Left renal pelvis (tissue), 4 donors: ENCODE data around the gene BRAT1. TPM values are rescaled to one million over a fixed set of nuclear protein-coding genes. Genes with fewer than 3 reads are reported as not detected.
"Not testable (repeated sequence)": the region's sequence is repeated elsewhere in the genome, so short reads cannot be mapped to it uniquely, and the experiment has no call there.

Experiments used
- DNase-seq, 4 donors: peaks; one replicate each; pipeline ENCODE4 v3.0.0-alpha.2; 2013; ENCODE audit warnings: low read depth in 4 of 4, low spot score in 3 of 4
- polyA plus RNA-seq, 4 donors: library from polyadenylated mRNA; unstranded; fragments of 120-200 nt; gene quantifications; one replicate each; pipeline ENCODE4 v1.2.1, GENCODE V29; 2013; ENCODE audit not compliant: insufficient read length in 4 of 4

BRAT1 gene
- polyA plus RNA-seq = 10 to 100 TPM; 23.1 to 40.9 (median 25.2) TPM

GRCh38 chr7:2555121-2556052 lies at the start of gene BRAT1:
Gene BRAT1, minus strand, starts transcription at chr7:2555524. Its CDS starts 1,093 bp downstream, at chr7:2554431.
- DNase-seq = peak; percentile 79 to 85 (median 84)

GRCh38 chr7:2604608-2605174 lies 49.4 kb upstream of the BRAT1 start:
- DNase-seq = no peak

DNA sequence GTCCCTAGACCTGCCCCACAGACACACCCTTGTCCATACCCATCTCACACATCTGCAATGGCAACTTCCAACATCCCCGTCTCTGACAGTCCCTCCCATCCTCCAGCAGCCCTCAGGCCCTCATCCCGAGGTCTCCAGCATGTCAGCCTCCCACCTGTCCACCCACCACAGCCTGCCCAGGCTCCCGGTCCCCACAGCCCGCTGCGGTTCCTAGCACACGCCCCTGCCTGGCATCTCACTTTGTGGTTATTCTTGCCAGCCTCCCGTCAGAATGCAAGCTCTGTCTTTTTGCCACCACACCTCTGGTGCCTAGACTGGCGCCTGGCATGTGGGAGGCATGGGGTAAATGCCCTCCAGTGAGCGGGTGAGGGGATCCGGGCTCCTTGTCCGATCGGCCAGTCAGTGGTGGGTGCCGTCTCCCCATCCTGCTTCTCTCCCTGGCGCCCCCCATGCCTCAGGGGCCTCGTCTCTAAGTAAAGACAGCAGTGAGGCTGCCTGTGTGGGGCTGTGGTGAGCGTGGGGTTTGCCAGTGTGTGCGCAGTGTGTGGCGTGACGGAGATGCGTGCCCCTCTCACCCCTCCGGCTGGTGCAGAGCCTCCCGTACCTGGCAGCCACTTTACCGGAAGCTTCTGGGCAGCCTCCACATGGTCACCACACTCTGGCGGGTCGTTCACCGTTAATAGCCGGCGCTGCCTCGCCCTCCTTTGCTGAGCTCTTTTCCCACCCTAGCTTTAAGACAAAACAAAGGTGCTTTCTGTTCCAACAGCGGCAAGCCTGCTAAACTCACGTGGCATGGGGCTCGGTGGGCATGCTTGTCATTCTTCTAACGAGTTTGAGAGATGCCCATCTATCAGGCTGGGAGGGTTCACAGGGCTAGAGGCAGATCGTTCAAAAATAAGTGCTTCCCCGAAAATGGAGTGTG lies 48.0 kb upstream of the BRAT1 start:
- no peak for DNase-seq

DNA sequence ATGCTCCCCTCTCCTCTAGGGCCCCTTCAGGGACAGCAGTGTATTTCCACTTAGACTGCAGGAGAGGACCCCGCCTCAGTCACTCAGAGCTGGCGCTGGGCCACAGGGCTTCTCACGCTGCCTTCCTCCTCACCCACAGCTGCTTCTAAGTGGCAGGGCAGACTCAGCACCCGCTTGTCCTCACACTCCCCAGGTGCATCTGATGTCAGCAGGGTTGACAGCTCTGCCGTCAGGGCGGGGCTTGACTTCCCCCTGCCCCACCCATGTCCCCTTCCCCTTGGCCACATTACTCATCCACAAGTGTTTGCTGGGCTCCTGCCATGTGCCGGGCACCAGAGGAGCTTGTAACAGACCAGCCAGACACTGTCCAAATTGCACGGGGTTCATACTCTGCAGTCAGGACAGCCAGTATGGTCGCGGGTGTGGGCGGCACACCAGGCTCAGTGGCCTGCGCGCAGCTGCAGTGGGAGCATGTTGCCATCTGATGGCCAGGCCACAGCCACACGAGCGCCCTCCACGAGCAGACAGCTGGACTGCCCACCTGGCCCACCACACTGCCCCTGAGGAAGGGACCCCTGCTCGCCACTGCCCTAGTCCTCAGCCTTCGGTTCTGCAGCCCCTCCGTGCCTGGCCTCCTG lies 47.2 kb upstream of the BRAT1 start:
- no peak for DNase-seq

DNA sequence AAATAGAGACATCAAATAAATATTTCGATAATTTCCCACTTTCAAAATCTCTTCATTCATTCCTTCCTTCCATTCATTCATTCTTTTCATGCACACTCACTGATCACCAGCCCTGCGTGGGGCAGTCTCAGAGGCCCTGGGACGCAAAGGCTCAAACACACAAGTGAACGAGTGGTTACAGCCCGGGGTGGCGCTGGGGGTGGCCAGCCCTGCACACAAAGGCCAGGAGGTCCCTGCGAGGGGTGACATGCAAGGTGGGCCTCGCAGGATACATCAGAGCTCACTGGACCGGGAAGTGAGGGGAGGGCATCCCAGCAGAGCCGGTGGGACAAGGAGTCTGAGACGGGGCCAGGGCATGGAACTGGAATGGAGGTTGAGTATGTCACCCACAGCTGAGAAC lies 46.6 kb upstream of the BRAT1 start:
- DNase-seq = no peak

- no peak for DNase-seq
These were observed 45.7 kb upstream of the BRAT1 start for GRCh38 chr7:2601065-2601464.

DNA sequence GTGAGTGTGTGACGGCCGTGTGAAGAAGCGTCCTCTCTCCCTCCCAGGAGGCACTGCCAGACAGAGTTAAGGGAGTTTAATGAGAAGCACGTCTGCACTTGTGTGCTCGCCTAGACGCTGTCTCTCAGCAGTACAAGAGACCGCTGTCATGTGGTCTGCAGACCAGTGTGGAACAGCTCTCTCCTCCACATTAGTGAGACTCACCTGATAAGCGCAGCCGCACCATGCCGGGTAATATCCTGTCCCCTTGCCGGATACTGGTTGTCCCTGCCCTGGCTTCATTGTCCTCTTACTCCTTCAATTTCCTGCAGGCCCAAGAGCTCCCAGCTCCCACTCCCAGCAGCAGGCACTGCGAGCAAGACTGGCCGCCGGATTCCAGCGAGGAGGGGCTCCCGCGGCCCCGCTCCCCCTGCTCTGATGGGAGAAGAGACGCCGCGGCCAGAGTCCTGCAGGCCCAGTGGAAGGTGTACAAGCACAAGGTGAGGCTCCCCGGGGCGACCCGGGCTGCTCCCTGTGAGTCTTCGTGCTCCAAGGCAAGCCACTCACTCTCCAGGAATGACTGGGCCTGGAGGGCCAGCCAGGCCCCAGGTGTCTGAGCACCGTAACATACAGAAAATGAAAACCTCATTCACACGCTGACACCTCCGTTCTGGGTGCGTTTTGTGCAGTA lies 43.0 kb upstream of the BRAT1 start:
- DNase-seq = no peak

DNA sequence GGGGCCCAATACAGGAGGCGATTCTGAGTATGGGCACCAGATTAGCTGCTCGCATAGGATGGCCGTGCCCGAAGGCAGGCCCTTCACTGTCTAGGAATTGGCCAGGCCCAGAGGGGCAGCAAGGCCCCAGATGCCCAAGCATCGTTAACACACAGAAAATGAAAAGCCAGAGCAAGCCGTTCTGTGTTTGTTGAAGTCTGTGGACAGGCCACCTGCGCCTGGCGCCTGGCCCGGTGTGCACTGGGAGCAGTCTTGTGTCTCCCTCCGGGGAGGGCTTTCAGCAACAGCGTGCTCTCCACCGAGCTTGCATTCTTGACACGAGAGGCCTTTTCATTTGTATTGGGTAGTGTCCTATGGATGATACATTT lies 41.9 kb upstream of the BRAT1 start:
- no peak for DNase-seq

DNA sequence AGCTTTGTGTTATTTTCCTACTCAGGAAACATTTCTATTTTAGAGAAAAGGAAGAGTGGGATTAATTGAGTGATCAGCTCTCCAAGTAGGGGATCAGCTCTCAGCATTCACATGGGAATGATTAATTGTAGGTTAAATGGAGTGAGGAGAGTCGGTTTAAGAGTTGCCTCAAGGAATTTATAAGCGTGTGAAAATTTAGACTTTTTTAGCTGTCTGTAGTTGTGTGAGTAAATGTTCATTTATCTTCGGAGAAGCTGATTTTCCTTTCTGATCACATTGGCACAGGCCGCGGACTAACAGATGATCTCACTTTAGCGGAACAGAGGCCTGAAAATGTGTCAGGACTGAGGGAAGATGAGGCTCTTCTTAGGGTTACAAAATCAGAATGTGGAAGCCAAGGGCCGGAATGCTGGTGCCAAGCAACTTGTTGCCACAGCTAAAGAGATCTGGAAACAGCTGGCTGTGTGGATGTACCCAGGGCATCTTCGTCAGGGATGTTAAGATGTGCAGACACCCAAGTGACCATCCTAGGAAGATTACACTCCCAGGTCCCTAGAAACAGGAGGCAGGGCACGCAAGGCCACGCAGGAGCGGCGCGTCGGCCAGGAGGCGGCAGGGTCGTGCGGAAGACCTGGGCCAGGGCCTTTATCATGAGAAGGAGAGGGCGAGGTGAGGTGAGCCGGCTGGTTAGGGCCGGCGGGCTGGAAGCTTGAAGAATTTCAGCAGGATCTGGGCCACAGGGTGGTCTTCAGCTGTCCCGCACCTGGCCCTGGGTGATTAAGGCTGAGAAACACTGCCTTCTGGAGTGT lies 41.3 kb upstream of the BRAT1 start:
- DNase-seq = no peak

GRCh38 chr7:2595258-2595860 lies 40.0 kb upstream of the BRAT1 start:
- DNase-seq = no peak

DNA sequence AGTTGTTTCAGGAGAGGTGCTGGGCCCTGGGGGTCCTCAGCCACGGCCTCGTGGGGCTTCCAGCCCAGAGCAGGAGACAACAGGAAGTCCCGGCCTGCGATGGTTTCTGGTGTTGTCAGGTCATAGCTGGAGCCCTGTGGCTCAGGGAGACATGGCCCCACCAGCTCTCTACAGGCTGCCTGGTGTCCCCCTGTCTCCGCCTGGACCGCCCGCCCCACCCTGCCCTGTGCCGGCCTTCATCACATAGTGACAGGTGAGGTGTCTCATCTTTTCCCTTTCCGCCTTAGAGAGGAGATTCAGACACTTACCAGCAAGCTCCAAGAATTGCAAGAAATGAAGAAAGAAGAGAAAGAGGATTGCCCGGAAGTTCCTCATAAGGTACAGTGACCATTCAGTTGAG lies 39.3 kb upstream of the BRAT1 start:
- no peak for DNase-seq

DNA sequence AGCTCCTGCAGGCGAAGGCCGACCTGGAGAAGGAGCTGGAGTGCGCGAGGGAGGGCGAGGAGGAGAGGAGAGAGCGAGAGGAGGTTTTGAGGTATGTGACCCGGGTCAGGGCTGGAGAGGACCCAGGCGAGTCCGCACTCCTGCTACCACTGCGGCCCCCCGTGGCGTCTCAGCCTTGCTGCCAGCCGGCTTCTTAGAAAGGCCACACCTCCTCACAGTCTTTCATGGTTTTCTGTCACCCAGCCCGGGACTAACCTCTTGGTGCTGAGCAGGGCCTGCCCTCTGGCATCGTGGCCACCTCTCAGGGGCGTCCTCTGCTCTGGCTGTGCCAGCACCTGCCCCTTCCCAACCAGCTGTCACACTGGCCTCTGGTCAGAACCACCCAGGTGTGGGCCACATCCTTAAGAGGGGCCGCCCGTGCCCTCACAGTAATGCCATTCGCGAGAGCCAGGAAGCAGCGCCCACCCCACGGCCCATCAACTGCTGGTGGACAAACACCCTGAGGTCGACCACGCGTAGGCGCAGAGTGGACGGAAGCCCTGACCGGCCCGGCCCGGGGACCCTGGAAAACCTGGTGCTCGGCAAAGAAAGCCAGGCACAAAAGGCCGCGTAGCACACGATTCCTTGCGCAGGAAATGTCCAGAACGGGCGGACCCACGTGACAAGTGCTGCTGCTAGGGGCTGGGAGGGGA lies 37.9 kb upstream of the BRAT1 start:
- DNase-seq = no peak

DNA sequence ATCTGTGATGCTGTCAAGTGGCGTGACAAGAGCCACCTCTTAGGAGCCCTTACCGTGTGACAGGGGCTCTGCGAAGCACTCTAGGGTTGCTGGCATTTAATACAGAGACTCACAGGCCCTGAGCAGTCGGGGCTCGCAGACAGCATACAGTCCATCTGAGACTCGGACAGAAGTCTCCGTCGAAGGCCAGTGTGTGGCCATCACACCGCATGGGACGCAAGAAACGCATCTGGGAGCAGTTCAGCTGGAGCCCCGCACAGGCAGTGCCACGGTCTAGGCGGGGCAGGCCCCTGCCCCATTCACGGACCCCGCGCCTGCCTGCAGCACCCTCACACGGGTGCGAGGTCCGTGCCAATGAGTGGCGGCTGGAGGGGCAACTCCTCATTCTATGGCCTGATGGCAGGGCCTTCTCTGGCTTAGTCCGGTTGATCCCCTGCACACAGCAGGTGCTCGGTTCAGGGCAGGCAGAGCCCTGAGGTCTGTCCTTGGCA lies 37.1 kb upstream of the BRAT1 start:
- no peak for DNase-seq

- DNase-seq = not testable (repeated sequence)
These were observed 34.6 kb upstream of the BRAT1 start for GRCh38 chr7:2589941-2590340.

DNA sequence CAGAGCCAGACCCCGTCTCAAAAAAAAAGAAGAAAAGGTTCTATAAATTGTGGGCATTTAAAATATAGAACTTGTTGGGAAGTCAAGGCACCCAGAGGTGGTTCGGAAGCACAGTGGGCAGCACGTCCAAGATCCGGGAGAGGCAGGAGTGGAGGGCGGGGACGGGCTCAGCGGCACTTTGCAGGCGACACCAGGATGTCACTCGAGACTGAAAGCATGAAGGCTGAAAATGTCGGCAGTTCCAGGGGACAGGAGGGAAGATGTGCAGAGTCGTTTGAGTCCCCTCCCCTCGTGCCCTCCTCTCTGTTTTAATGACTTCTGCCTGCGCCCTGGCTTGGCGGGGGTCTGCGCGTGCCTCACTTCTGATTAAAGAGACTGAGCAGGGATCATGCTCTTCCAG lies 34.0 kb upstream of the BRAT1 start:
- DNase-seq = no peak

DNA sequence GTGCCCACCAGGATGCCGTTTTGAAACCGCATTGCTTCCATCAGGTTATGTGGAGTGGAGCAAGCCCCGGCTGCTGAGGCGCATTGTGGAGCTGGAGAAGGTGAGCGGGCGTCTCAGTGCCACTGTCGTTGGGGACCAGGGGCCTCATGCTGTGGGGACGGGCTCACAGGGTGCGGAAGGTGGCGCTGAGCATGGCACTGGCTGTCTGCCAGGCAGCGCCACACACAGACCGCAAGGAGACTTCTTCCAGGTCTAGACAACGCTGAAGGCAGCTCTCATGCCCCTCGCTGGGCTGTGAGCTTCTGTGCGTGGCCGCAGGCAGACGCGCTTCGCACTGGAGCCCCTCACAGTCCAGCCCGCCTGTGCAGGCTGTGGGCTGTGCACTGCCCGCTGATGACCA lies 32.5 kb upstream of the BRAT1 start:
- no peak for DNase-seq

GRCh38 chr7:2587134-2587533 lies 31.8 kb upstream of the BRAT1 start:
- DNase-seq = no peak
